Mucosa of rectum (tissue), 2 donors: Measurements from ENCODE around the gene FRMD4A.

Experiments
- H3K27ac ChIP-seq, 2 donors: one replicate each; pipeline ENCODE4 v1.7.0; 2013; ENCODE audit warnings: inconsistent platforms in 2 of 2, low read depth in 2 of 2, low read length in 2 of 2
- H3K27me3 ChIP-seq, 2 donors: one replicate each; pipeline ENCODE4 v1.7.0; 2013; ENCODE audit warnings: low read length in 2 of 2; ENCODE audit not compliant: control insufficient read depth in 2 of 2, insufficient read depth in 2 of 2
- H3K36me3 ChIP-seq, 2 donors: one replicate each; pipeline ENCODE4 v1.7.0; 2013; ENCODE audit warnings: low read length in 2 of 2; ENCODE audit not compliant: control insufficient read depth in 2 of 2, insufficient read depth in 2 of 2
- H3K4me1 ChIP-seq, 2 donors: one replicate each; pipeline ENCODE4 v1.7.0; 2013; ENCODE audit warnings: low read length in 2 of 2, mild to moderate bottlenecking in 1 of 2; ENCODE audit not compliant: control insufficient read depth in 2 of 2, insufficient read depth in 2 of 2
- H3K4me3 ChIP-seq, 2 donors: one replicate each; pipeline ENCODE4 v1.7.0; 2013; ENCODE audit warnings: low read length in 2 of 2
- H3K9ac ChIP-seq, 2 donors: one replicate each; pipeline ENCODE4 v1.7.0; 2013; ENCODE audit warnings: low read length in 2 of 2, low read depth in 1 of 2, mild to moderate bottlenecking in 1 of 2
- H3K9me3 ChIP-seq, 2 donors: one replicate each; pipeline ENCODE4 v1.7.0; 2013; ENCODE audit warnings: low read length in 2 of 2; ENCODE audit not compliant: control insufficient read depth in 2 of 2
- donor health status: healthy.
- donor health status: Normal muscosa, but diverticular disease.

The FRMD4A gene

DNA sequence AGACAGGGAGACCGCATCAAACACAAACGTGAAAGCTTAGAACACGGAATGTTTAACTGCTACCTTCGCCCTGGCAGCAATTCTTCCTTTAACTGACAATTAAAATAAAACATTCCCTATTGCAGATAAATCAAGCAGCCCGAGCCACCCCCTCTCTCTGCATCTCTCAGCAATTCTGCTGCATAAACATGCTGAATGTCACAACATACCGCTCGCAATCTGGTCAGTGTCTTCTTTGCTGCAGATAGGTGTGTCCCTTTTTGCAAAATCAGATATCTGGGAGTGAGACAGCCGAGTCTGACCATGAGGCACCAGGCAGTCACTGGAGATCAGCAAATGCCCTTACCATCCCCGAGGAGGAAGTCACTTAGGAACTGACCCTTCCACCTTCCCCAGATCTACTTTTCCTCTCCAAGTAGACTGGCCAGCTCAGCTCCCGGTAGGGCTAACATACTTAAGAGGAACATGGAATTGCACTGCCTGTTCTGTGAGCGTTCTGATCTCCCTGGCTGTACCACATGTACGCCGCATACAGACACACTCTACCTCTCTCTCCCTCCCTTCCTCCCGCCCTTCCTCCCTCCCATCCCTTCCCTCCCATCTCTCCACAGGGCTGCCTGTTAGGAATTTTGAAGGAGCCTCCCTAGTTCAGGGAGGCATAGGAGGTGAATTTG is at the start of gene FRMD4A:
FRMD4A (minus strand) TSS at position 537 of the 674 bp plus-strand sequence.
- Histone ChIP-seq H3K9me3 (no peaks in the 10 kb centered on the region), H3K36me3 (no peaks in the 10 kb centered on the region), H3K9ac (no peak within 1 kb of the TSS), H3K4me1 (no peaks in the 10 kb centered on the region), H3K27me3 (peaks cover 10 to 21% of the 10 kb centered on the region in 2 donors), H3K27ac (no peak within 1 kb of the TSS), H3K4me3 (no peak within 1 kb of the TSS)

GRCh38 chr10:14379556-14380280 is 49.0 kb upstream of the FRMD4A start:
- Histone ChIP-seq H3K4me3 (no peak overlapping the region), H3K9ac (no peak overlapping the region), H3K27ac (no peak overlapping the region), H3K27me3 (no peaks in the 10 kb centered on the region), H3K9me3 (no peaks in the 10 kb centered on the region), H3K4me1 (no peaks in the 10 kb centered on the region), H3K36me3 (no peaks in the 10 kb centered on the region)

DNA sequence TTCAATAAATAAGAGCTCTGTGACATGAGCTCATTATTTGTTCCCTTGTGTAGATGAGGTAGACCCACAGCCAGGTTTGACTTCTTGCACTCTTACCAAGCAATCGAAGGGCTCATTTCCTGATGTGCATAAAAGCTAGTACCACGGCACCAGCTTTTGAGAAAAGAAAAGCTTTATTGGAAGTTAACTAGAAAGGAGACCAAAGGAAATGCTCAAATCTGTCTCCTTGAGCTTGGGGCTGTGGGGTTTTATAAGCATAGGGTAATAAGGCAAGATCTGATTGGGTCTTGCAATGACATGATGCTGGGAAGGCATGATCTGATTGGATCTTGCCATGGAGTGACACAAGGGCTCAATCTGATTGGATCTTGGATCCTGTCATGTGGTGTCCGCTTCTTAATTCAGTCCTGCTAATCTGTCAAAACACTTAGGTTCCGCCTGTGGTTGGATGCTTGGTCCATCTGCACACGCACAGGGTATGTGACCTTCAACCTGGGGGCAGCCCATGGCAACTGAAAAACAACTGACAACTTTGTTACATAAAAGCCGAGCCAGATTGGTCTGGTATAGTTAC is 47.8 kb upstream of the FRMD4A start:
- H3K27ac ChIP-seq = no peak overlapping the region
- no peak overlapping the region for H3K4me3 ChIP-seq

DNA sequence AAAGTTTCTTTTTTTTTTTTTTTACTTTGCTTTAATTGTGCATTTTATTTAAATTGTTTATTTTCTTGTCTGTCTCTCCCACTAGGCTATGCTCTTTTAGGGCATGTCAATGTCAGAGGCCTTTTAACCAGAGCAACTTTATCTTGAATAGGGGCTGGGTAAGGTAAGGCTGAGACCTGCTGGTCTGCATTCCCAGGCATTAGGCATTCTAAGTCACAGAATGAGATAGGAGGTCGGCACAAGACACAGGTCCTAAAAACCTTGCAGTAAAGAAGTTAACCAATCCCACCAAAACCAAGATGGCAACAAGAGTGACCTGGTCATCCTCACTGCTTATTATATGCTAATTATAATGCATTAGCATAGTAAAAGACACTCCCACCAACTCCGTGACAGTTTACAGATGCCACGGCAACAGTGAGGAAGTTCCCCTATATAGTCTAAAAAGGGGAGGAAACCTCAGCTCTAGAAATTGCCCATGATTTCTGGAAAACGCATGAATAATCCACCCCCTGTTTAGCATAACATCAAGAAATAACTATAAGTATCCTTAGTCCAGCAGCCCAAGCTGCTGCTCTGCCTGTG is 47.0 kb upstream of the FRMD4A start:
- Histone ChIP-seq H3K9me3 (no peaks in the 10 kb centered on the region), H3K9ac (no peak overlapping the region), H3K4me3 (no peak overlapping the region), H3K27ac (no peak overlapping the region), H3K27me3 (peaks cover 0 to 2% of the 10 kb centered on the region in 2 donors), H3K4me1 (no peaks in the 10 kb centered on the region), H3K36me3 (no peaks in the 10 kb centered on the region)

More for the DNA sequence above, 47.8 kb upstream of the FRMD4A start:
- no peaks in the 10 kb centered on the region for H3K36me3 ChIP-seq
- no peaks in the 10 kb centered on the region for H3K27me3 ChIP-seq
- no peaks in the 10 kb centered on the region for H3K9me3 ChIP-seq
- no peak overlapping the region for H3K9ac ChIP-seq
- H3K4me1 ChIP-seq = no peaks in the 10 kb centered on the region

DNA sequence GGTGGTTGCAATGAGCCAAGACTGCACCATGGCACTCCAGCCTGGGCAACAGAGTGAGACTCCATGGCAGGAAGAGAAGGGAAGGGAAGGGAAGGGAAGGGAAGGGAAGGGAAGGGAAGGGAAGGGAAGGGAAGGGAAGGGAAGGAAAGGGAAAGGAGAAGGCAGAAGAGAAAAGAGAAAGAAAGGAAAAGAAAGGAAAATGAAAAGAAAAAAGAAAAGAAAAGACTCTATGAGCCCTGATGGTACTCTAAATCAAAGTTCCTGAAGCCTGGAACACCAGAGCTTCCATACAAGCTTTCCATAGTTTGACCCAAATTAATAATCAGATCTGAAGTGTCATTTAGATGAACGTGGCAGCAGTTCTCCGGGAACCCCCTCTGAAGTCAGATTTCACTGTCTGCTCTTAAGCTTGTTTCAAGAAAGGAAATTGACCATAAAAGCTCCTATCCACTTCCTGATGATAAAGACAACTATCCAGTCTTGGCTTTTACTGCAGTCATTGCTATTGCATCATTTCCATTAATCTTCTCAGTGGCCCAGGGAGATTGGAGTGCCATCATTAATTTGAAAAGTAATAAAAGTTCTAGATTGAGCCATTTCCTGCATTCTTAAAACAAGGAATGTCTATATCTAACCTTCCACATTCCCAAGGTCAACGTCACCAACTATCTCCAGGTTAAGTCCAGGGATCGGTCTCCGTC is 44.2 kb upstream of the FRMD4A start:
- H3K27me3 ChIP-seq = peaks cover 2 to 3% of the 10 kb centered on the region in 2 donors
- H3K4me1 ChIP-seq = no peaks in the 10 kb centered on the region
- no peak overlapping the region for H3K27ac ChIP-seq
- H3K36me3 ChIP-seq = no peaks in the 10 kb centered on the region
- H3K4me3 ChIP-seq = no peak overlapping the region
- H3K9me3 ChIP-seq = no peaks in the 10 kb centered on the region
- no peak overlapping the region for H3K9ac ChIP-seq

- no peak overlapping the region for H3K27ac ChIP-seq
Measured at GRCh38 chr10:14372606-14373005, 41.9 kb upstream of the FRMD4A start.

GRCh38 chr10:14371581-14371980 is 40.9 kb upstream of the FRMD4A start:
- no peaks in the 10 kb centered on the region for H3K9me3 ChIP-seq
- H3K4me1 ChIP-seq = no peaks in the 10 kb centered on the region
- no peak overlapping the region for H3K9ac ChIP-seq
- H3K4me3 ChIP-seq = no peak overlapping the region
- H3K36me3 ChIP-seq = no peaks in the 10 kb centered on the region
- peaks cover 2 to 3% of the 10 kb centered on the region in 2 donors for H3K27me3 ChIP-seq
- H3K27ac ChIP-seq = no peak overlapping the region

More at GRCh38 chr10:14372606-14373005, 41.9 kb upstream of the FRMD4A start:
- no peak overlapping the region for H3K9ac ChIP-seq
- H3K9me3 ChIP-seq = no peaks in the 10 kb centered on the region
- H3K36me3 ChIP-seq = no peaks in the 10 kb centered on the region
- no peak overlapping the region for H3K4me3 ChIP-seq
- no peaks in the 10 kb centered on the region for H3K4me1 ChIP-seq
- H3K27me3 ChIP-seq = peaks cover 2 to 3% of the 10 kb centered on the region in 2 donors

DNA sequence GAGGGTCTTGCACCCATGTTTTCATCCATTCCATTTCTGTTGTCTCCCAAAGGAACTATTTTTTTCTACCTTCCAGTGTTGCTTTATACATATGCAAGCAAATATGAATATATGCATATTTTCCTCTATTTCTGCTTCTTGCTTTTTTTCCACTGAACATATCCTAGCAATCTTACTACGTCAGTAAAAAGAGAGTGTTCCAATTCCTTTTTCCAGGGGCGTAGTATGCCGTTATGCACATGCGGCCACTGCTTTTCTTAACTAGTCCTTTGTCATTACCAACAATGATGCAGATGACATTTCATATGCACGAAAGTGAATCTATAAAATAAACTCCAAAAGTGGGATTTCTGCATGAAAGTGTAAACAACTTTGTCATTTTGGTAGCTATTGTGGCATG is 40.2 kb upstream of the FRMD4A start:
- no peak overlapping the region for H3K9ac ChIP-seq
- no peaks in the 10 kb centered on the region for H3K9me3 ChIP-seq
- H3K27me3 ChIP-seq = peaks cover 2 to 3% of the 10 kb centered on the region in 2 donors
- no peaks in the 10 kb centered on the region for H3K36me3 ChIP-seq
- H3K4me1 ChIP-seq = no peaks in the 10 kb centered on the region
- no peak overlapping the region for H3K27ac ChIP-seq
- H3K4me3 ChIP-seq = no peak overlapping the region

GRCh38 chr10:14369906-14370305 is 39.2 kb upstream of the FRMD4A start:
- H3K9me3 ChIP-seq = no peaks in the 10 kb centered on the region
- H3K4me1 ChIP-seq = no peaks in the 10 kb centered on the region
- no peak overlapping the region for H3K27ac ChIP-seq
- H3K27me3 ChIP-seq = peaks cover 2 to 3% of the 10 kb centered on the region in 2 donors
- no peak overlapping the region for H3K4me3 ChIP-seq
- H3K36me3 ChIP-seq = no peaks in the 10 kb centered on the region
- H3K9ac ChIP-seq = no peak overlapping the region
